ENCODE results near the gene TMOD1. TPM values are rescaled to one million over a fixed set of nuclear protein-coding genes. Genes with fewer than 3 reads are reported as not detected.

The TMOD1 gene
- total and polyA plus RNA-seq, 11 donors = 96.4 to 201 (median 158) TPM

DNA sequence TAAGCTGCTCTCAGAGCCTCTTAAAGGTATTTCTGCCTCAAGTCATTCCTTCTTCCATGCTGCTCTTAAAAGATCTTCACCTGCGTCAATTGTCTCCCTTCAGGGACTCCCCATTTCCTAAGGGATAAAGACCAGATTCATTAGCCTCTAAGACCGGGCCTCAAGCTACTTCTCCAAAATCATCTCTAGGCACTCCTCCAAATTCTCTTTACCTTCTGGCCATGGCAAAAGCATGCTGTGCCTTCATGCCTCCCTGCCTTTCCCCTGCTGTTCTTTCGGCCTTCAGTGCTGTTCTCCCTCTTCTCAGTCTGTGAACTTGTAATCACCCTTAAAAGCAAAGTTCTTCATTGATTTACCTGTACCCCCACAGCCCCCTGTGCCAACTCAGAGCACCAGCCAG lies 4.4 kb downstream of the TMOD1 start:
- no peak for DNase-seq
- 74 to 84% (median 79%) methylated on average over 3 of the region's 3 CpGs for WGBS, 4 donors
- intact Hi-C loops (cut with DNase I) = loop anchor here in 6 of 10 donors (2.0 to 10.0 kb wide), 4 partner anchors 49 to 93 kb away; no protein-coding TSS in a partner anchor
- Histone ChIP-seq H3K4me1 (peaks cover 0 to 83% (median 32%) of the 10 kb centered on the region in 12 donors), H3K9me3 (no peaks in the 10 kb centered on the region), H3K27ac (peak overlapping the region in 2 of 12 donors; percentile 10 to 95), H3K27me3 (peaks cover 0 to 34% (median 0%) of the 10 kb centered on the region in 9 donors), H3K36me3 (no peaks in the 10 kb centered on the region), H3K4me3 (no peak overlapping the region)
- no peak for TF ChIP-seq POLR2A (IDR thresholded peaks at IDR 0.05)
- TF ChIP-seq, protein P1, sequence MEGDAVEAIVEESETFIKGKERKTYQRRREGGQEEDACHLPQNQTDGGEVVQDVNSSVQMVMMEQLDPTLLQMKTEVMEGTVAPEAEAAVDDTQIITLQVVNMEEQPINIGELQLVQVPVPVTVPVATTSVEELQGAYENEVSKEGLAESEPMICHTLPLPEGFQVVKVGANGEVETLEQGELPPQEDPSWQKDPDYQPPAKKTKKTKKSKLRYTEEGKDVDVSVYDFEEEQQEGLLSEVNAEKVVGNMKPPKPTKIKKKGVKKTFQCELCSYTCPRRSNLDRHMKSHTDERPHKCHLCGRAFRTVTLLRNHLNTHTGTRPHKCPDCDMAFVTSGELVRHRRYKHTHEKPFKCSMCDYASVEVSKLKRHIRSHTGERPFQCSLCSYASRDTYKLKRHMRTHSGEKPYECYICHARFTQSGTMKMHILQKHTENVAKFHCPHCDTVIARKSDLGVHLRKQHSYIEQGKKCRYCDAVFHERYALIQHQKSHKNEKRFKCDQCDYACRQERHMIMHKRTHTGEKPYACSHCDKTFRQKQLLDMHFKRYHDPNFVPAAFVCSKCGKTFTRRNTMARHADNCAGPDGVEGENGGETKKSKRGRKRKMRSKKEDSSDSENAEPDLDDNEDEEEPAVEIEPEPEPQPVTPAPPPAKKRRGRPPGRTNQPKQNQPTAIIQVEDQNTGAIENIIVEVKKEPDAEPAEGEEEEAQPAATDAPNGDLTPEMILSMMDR (IDR thresholded peaks at IDR 0.05) = no peak
- ATAC-seq = no peak

DNA sequence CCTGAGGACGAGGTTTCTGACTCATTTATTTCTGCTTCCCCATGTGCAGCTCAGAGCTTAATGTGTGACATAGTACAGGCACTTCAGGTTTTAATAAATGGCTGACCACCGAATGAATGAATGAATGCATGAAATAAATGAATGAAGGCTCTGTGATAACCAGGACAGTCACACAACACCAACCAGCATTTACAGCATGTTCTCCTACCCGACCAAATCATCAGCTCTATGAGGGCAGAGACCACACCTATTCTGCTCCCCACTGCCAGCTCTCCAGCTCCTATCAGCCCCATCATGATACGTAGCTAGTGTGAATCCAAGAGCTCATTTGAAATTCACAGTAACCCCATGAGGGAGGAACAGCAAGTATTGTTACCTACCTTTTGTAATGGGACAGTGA lies 4.8 kb downstream of the TMOD1 start:
- Histone ChIP-seq H3K27ac (peak overlapping the region in 1 of 12 donors; percentile 16), H3K27me3 (peaks cover 0 to 29% (median 0%) of the 10 kb centered on the region in 9 donors), H3K36me3 (no peaks in the 10 kb centered on the region), H3K4me3 (no peak overlapping the region), H3K4me1 (peaks cover 0 to 88% (median 32%) of the 10 kb centered on the region in 12 donors), H3K9me3 (no peaks in the 10 kb centered on the region)
- 54 to 62% (median 59%) methylated on average over 4 of the region's 4 CpGs for WGBS, 4 donors
- intact Hi-C loops (cut with DNase I) = loop anchor here in 5 of 10 donors (10.0 kb wide), 3 partner anchors 48 to 88 kb away; no protein-coding TSS in a partner anchor
- TF ChIP-seq POLR2A (IDR thresholded peaks at IDR 0.05) = no peak
- TF ChIP-seq, protein P1 (IDR thresholded peaks at IDR 0.05) = no peak
- no peak for ATAC-seq
- DNase-seq = peak in 1 of 5 donors; percentile 8

DNA sequence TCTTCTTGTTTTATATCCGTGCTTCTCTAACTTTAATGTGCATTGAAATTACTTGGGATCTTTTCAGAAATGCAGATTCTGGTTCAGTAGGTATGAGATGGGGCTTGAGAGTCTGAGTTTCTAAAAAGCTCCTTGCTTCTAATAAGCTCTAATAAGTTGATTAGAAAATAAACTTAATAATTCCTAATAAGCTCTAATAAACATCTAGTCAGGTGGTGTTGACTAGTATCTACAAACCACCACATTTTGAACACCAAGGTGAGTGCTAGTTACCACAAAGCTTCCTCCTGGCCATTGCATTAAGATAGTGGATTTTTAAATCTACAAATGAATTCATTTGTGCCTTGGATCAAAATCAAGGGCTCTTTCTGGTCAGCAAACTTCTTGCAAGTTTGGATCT lies 5.3 kb downstream of the TMOD1 start:
- intact Hi-C loops (cut with DNase I) = loop anchor here in 5 of 10 donors (10.0 kb wide), 3 partner anchors 48 to 88 kb away; no protein-coding TSS in a partner anchor
- ATAC-seq (no peak), DNase-seq (no peak)
- peak overlapping the region in 1 of 12 donors; percentile 16 for H3K27ac ChIP-seq
- peaks cover 0 to 2% (median 0%) of the 10 kb centered on the region in 9 donors for H3K36me3 ChIP-seq
- H3K4me1 ChIP-seq = peaks cover 0 to 90% (median 35%) of the 10 kb centered on the region in 12 donors
- WGBS, 4 donors = 58 to 69% (median 66%) methylated on average over 1 of the region's 1 CpG
- peaks cover 0 to 26% (median 0%) of the 10 kb centered on the region in 9 donors for H3K27me3 ChIP-seq
- H3K4me3 ChIP-seq = no peak overlapping the region
- no peak for TF ChIP-seq POLR2A (IDR thresholded peaks at IDR 0.05)
- TF ChIP-seq, protein P1 (IDR thresholded peaks at IDR 0.05) = no peak
- H3K9me3 ChIP-seq = no peaks in the 10 kb centered on the region

DNA sequence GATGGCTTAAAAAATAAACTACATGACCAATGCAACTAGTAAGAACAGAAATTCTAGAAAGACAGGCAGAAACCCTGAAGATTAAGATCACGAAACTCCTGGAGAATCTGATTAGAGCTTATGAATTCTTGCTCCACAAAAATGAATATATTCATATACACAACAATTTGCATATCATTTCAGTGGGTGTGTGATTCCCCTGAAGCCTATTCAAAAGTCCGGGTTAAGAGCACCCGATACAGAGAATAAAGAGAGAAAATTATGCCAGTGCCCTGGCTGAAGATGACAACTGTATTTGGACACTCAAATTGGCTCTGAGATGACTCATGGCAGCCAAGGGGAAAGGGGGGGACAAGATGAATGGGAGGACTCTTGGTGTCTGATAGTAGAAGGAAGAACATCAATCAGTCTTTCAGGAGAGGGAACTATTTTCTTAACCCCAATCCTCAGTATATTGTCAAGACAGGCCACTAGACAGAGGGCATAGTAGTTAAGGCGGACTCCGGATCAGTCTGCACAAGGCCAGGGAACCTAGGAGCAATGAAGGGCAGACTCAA lies 6.0 kb downstream of the TMOD1 start:
- H3K27ac ChIP-seq = peak overlapping the region in 2 of 12 donors; percentile 22 to 51
- intact Hi-C loops (cut with DNase I) = loop anchor here in 5 of 10 donors (10.0 kb wide), 3 partner anchors 47 to 87 kb away; no protein-coding TSS in a partner anchor
- peaks cover 0 to 4% (median 0%) of the 10 kb centered on the region in 9 donors for H3K36me3 ChIP-seq
- no peaks in the 10 kb centered on the region for H3K9me3 ChIP-seq
- no peak for DNase-seq
- TF ChIP-seq, protein P1 (IDR thresholded peaks at IDR 0.05) = no peak
- no peak for TF ChIP-seq POLR2A (IDR thresholded peaks at IDR 0.05)
- H3K4me1 ChIP-seq = peaks cover 0 to 83% (median 33%) of the 10 kb centered on the region in 12 donors
- H3K4me3 ChIP-seq = no peak overlapping the region
- peaks cover 0 to 19% (median 0%) of the 10 kb centered on the region in 9 donors for H3K27me3 ChIP-seq
- 72 to 76% (median 74%) methylated on average over 5 of the region's 5 CpGs for WGBS, 4 donors
- no peak for ATAC-seq
